ENCODE data around the gene NEK9. TPM values are rescaled to one million over a fixed set of nuclear protein-coding genes. Genes with fewer than 3 reads are reported as not detected.

NEK9 gene
- 10 to 100 TPM; 45.2 to 58.7 TPM for total RNA-seq

GRCh38 chr14:75126679-75127473 lies at the start of gene NEK9:
TSS of gene NEK9 (minus strand) at chr14:75127048. CDS start at chr14:75126921, 127 bp downstream.
- Mint-ChIP-seq H3K27me3 (no peaks in the 10 kb centered on the region), H3K4me3 (peak within 1 kb of the TSS; percentile 97), H3K27ac (peak within 1 kb of the TSS; percentile 98), H3K4me1 (peaks cover 41% of the 10 kb centered on the region), H3K36me3 (ENCODE audit: low read depth) (peaks cover 20% of the 10 kb centered on the region), H3K9me3 (ENCODE audit: low read depth) (no peaks in the 10 kb centered on the region)
- DNase-seq (peak; percentile 94), ATAC-seq (peak; percentile 90)
- ChIA-PET CTCF (interaction anchor here (0.6 to 7.1 kb wide), 10 partner anchors 9 to 639 kb away, joined by 3 to 125 read pairs (median 4); no protein-coding TSS in a partner anchor), POLR2A (interaction anchor here (0.6 to 1.0 kb wide), 8 partner anchors 57 to 474 kb away, joined by 3 to 7 read pairs (median 4); partner anchors contain the start of gene ZC2HC1C)
- intact Hi-C loops (cut with DNase I, micrococcal nuclease), result loop anchor here (1.0 to 5.0 kb wide), 11 partner anchors 49 to 855 kb away; partner anchors contain the start of genes ERG28 (in 1 of the 2), FOS (in 1 of the 2), TGFB3 (in 1 of the 2) and TMED10 (in 1 of the 2)

DNA sequence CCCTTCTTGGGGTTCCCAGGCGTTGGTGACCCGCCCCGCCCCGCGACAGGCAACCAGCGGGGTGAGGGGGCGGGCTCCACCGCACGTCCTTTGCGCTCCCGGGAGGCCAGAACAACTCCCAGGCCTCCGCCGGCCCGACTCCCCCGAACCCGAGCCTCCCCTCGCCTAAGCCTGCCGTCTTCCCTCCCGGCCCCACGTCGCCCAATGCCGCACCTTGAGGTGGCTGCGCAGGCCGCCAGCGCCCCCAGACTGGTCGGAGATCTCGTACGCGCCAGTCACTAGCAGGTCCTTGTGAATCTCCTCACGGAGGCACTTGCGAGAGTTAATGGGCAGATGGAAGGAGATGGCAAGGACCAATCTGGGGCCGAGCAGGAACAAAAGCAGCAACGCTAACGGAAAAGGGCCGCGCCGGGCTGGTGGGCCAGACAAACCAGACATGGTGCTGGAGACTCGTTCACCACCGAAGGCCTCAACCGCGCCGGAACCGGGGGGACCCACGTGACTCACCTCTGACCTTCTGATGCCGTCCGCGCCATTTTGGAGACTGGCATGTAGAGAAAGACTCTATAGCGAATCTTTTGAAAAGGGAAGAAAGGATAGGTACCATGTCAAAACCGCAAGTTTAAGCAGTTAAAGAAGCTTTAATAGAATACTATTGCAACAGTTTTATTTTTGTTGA lies 49.4 kb upstream of the NEK9 start, which contains the start of gene TMED10:
Gene TMED10 (minus strand): TSS at position 471 of the 679 bp plus-strand sequence. CDS start 33 bp downstream, at position 438.
- intact Hi-C loops (cut with DNase I, micrococcal nuclease), result loop anchor here (1.0 to 10.0 kb wide), 20 partner anchors 17 to 975 kb away; partner anchors contain the start of genes EIF2B2 (in 2 of the 2), FOS (in 2 of the 2), TTLL5 (in 2 of the 2) and ACYP1 (in 1 of the 2)
- peak within 1 kb of the TSS; percentile 95 for H3K27ac Mint-ChIP-seq
- POLR2A ChIA-PET, result interaction anchor here (0.6 to 1.0 kb wide), 7 partner anchors 19 to 485 kb away, joined by 3 to 6 read pairs (median 4); no protein-coding TSS in a partner anchor
- CTCF ChIA-PET, result interaction anchor here (0.6 to 1.5 kb wide), 6 partner anchors 83 to 677 kb away, joined by 3 to 7 read pairs (median 3); no protein-coding TSS in a partner anchor
- peaks cover 6% of the 10 kb centered on the region for H3K36me3 Mint-ChIP-seq (ENCODE audit: low read depth)
- H3K27me3 Mint-ChIP-seq, result no peaks in the 10 kb centered on the region
- H3K4me3 Mint-ChIP-seq, result peak within 1 kb of the TSS; percentile 94
- H3K4me1 Mint-ChIP-seq, result peaks cover 39% of the 10 kb centered on the region
- H3K9me3 Mint-ChIP-seq (ENCODE audit: low read depth), result no peaks in the 10 kb centered on the region
- ATAC-seq (peak; percentile 81), DNase-seq (peak; percentile 95)

- Mint-ChIP-seq H3K27me3 (no peaks in the 10 kb centered on the region), H3K27ac (peak overlapping the region; percentile 95), H3K36me3 (ENCODE audit: low read depth) (peaks cover 6% of the 10 kb centered on the region), H3K9me3 (ENCODE audit: low read depth) (no peaks in the 10 kb centered on the region), H3K4me3 (peak overlapping the region; percentile 94), H3K4me1 (peaks cover 43% of the 10 kb centered on the region)
- DNase-seq, result no peak
- CTCF ChIA-PET, result interaction anchor here (0.6 to 1.5 kb wide), 6 partner anchors 83 to 677 kb away, joined by 3 to 7 read pairs (median 3); no protein-coding TSS in a partner anchor
- POLR2A ChIA-PET, result interaction anchor here (0.6 to 1.0 kb wide), 7 partner anchors 18 to 486 kb away, joined by 3 to 6 read pairs (median 4); no protein-coding TSS in a partner anchor
- peak; percentile 7 for ATAC-seq
- intact Hi-C loops (cut with DNase I, micrococcal nuclease), result loop anchor here (1.0 to 10.0 kb wide), 20 partner anchors 16 to 976 kb away; partner anchors contain the start of genes EIF2B2 (in 2 of the 2), FOS (in 2 of the 2), TTLL5 (in 2 of the 2) and ACYP1 (in 1 of the 2)
Measured at GRCh38 chr14:75175677-75176141, 48.9 kb upstream of the NEK9 start.

- Mint-ChIP-seq H3K27ac (peak overlapping the region; percentile 84), H3K36me3 (ENCODE audit: low read depth) (peaks cover 7% of the 10 kb centered on the region), H3K27me3 (no peaks in the 10 kb centered on the region), H3K4me1 (peaks cover 56% of the 10 kb centered on the region), H3K9me3 (ENCODE audit: low read depth) (no peaks in the 10 kb centered on the region), H3K4me3 (peak overlapping the region; percentile 94)
- POLR2A ChIA-PET, result interaction anchor here (0.6 to 0.7 kb wide), 2 partner anchors 109 to 249 kb away, joined by 3 to 4 read pairs; no protein-coding TSS in a partner anchor
- intact Hi-C loops (cut with DNase I, micrococcal nuclease), result loop anchor here in 1 of 2 experiments (10.0 kb wide), 1 partner anchor 811 kb away; the partner anchor contains the start of genes IFT43 and TGFB3
- DNase-seq (no peak), ATAC-seq (no peak)
- CTCF ChIA-PET, result interaction anchor here (0.5 to 1.1 kb wide), 5 partner anchors 10 to 923 kb away, joined by 3 to 4 read pairs (median 3); no protein-coding TSS in a partner anchor
Measured at GRCh38 chr14:75174066-75174465, 47.2 kb upstream of the NEK9 start.

GRCh38 chr14:75170772-75171171 lies 43.9 kb upstream of the NEK9 start:
- peaks cover 9% of the 10 kb centered on the region for H3K36me3 Mint-ChIP-seq (ENCODE audit: low read depth)
- DNase-seq, result no peak
- ATAC-seq, result no peak
- intact Hi-C loops (cut with DNase I, micrococcal nuclease), result loop anchor here in 1 of 2 experiments (10.0 kb wide), 1 partner anchor 814 kb away; the partner anchor contains the start of genes IFT43 and TGFB3
- H3K27me3 Mint-ChIP-seq, result no peaks in the 10 kb centered on the region
- ChIA-PET POLR2A (interaction anchor here (0.6 kb wide), 1 partner anchor 355 kb away, joined by 3 read pairs; no protein-coding TSS in a partner anchor), CTCF (interaction anchor here (0.7 kb wide), 1 partner anchor 81 kb away, joined by 3 read pairs; no protein-coding TSS in a partner anchor)
- H3K9me3 Mint-ChIP-seq (ENCODE audit: low read depth), result no peaks in the 10 kb centered on the region
- H3K4me3 Mint-ChIP-seq, result no peak overlapping the region
- H3K4me1 Mint-ChIP-seq, result peaks cover 78% of the 10 kb centered on the region
- H3K27ac Mint-ChIP-seq, result no peak overlapping the region

DNA sequence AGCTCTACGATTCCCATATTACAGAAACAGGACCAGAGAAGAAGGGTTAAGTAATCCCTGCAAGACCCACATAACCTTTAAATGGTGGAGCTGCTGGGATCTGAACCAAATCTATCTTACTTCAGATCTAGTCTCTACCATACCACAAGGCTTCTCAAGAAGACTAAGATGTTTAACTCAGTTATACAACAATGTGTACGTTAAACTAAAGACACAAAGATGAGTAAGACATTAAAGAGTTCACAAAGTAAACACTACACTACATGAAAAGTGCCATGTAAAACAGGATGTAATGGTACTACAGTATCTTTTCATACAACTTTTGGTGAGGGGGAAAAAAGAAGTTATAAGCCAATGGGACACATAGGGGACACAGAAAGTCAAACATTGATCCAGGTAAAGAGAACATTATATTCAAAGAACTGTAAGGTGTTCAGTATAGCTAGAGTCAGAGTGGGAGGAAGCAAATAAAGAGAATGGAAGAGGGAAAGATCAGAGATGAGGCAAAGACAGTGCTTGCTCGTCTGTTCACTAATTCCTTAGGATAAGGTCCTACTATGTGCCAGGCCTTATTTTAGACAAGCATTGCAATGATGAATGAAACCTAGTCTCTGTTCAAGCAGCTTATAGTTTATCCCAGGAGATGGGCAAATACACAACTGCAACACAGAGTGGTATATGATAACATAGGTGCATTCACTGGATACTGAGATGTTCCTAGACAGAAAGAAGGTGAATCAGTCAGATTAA lies 41.9 kb upstream of the NEK9 start:
- peak overlapping the region; percentile 2 for H3K27ac Mint-ChIP-seq
- peaks cover 71% of the 10 kb centered on the region for H3K4me1 Mint-ChIP-seq
- intact Hi-C loops (cut with DNase I, micrococcal nuclease), result no loop called here
- CTCF ChIA-PET, result interaction anchor here (0.6 to 1.1 kb wide), 3 partner anchors 8 to 165 kb away, joined by 3 read pairs; no protein-coding TSS in a partner anchor
- peaks cover 7% of the 10 kb centered on the region for H3K36me3 Mint-ChIP-seq (ENCODE audit: low read depth)
- no peak for ATAC-seq
- H3K4me3 Mint-ChIP-seq, result no peak overlapping the region
- DNase-seq, result no peak
- H3K9me3 Mint-ChIP-seq (ENCODE audit: low read depth), result no peaks in the 10 kb centered on the region
- POLR2A ChIA-PET, result no interaction called here
- H3K27me3 Mint-ChIP-seq, result no peaks in the 10 kb centered on the region

- Mint-ChIP-seq H3K4me3 (no peak overlapping the region), H3K36me3 (ENCODE audit: low read depth) (peaks cover 5% of the 10 kb centered on the region), H3K4me1 (peaks cover 64% of the 10 kb centered on the region), H3K27ac (no peak overlapping the region), H3K9me3 (ENCODE audit: low read depth) (no peaks in the 10 kb centered on the region), H3K27me3 (no peaks in the 10 kb centered on the region)
- ChIA-PET POLR2A (interaction anchor here (0.6 to 0.7 kb wide), 2 partner anchors 102 to 320 kb away, joined by 4 to 9 read pairs; no protein-coding TSS in a partner anchor), CTCF (interaction anchor here (0.6 to 1.2 kb wide), 4 partner anchors 9 to 100 kb away, joined by 3 read pairs; no protein-coding TSS in a partner anchor)
- no peak for DNase-seq
- intact Hi-C loops (cut with DNase I, micrococcal nuclease), result no loop called here
- no peak for ATAC-seq
Measured at GRCh38 chr14:75167325-75167724, 40.5 kb upstream of the NEK9 start.

DNA sequence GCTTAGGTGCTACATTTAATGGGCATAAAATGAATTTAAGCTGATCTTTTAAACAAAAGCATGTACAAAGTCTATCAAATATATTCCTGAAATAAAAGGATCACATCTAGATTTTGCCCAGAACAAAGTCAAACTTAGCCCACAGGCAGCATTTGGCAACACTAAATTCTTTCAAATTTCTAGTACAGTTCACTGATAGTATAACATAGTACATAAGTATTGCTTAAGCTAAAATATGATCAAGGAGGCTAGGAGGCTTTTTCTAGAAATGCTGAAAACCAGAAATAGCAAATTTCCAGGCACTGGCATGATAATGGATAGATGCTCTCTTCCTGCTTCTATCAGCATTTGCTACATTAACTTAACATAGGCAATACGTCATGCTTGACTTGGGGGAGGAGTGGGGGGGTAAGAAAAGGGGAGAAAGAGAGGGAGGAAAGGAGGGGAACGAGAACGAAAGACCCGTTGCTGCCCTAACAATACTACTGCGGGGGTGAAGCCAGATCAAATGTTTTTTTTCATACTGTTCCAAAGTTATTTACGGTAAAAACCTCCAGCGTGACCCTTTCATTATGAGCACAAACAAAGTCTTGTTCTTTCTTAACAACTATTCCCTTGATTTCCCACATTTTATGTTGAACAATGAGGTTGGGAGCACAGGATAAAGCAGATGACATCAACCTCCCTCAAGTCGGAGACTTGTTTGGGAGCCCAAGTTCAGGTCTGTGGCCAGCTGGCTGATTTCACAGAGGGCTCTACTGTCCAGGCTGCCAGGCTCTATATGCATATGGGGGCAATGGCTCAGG lies 38.9 kb upstream of the NEK9 start:
- Mint-ChIP-seq H3K4me1 (peaks cover 67% of the 10 kb centered on the region), H3K9me3 (ENCODE audit: low read depth) (no peaks in the 10 kb centered on the region), H3K4me3 (no peak overlapping the region), H3K36me3 (ENCODE audit: low read depth) (peaks cover 15% of the 10 kb centered on the region), H3K27ac (no peak overlapping the region), H3K27me3 (no peaks in the 10 kb centered on the region)
- intact Hi-C loops (cut with DNase I, micrococcal nuclease), result no loop called here
- ChIA-PET CTCF (interaction anchor here (0.7 kb wide), 1 partner anchor 11 kb away, joined by 3 read pairs; no protein-coding TSS in a partner anchor), POLR2A (no interaction called here)
- no peak for ATAC-seq
- DNase-seq, result no peak

- Mint-ChIP-seq H3K4me1 (peaks cover 70% of the 10 kb centered on the region), H3K36me3 (ENCODE audit: low read depth) (peaks cover 21% of the 10 kb centered on the region), H3K4me3 (no peak overlapping the region), H3K27ac (no peak overlapping the region), H3K9me3 (ENCODE audit: low read depth) (no peaks in the 10 kb centered on the region), H3K27me3 (no peaks in the 10 kb centered on the region)
- ChIA-PET CTCF (no interaction called here), POLR2A (no interaction called here)
- intact Hi-C loops (cut with DNase I, micrococcal nuclease), result no loop called here
- no peak for DNase-seq
- no peak for ATAC-seq
Measured at GRCh38 chr14:75164809-75165208, 38.0 kb upstream of the NEK9 start.

Data from activated CD4-positive, alpha-beta T cell treated with anti-CD3 and anti-CD28 coated beads for 36 hours (primary cell).